AG04450 (cell line): ENCODE results near the gene CAPN12. TPM values are rescaled to one million over a fixed set of nuclear protein-coding genes. Genes with fewer than 3 reads are reported as not detected.

Experiments used
- CTCF ChIA-PET: fragments of 300-600, 350-600 bp; formaldehyde crosslinking; extraction: SDS; loops from one replicate; lab custom pipeline; 2022; ENCODE audit warnings: antibody characterized with exemption, inconsistent platforms; lab: Charles Lee
- POLR2A ChIA-PET: fragments of 350-600 bp; formaldehyde crosslinking; extraction: SDS; loops from one replicate; lab custom pipeline; 2021; ENCODE audit warnings: antibody characterized with exemption, inconsistent platforms; lab: Yijun Ruan, JAX
- DNase-seq: peaks from one replicate; pipeline ENCODE4 v3.0.0-alpha.2; 2011; ENCODE audit warnings: low read depth, low spot score
- H3K27ac ChIP-seq: one replicate; pipeline ENCODE4 v1.5.1; 2012; ENCODE audit warnings: low read depth, low read length, control low read depth
- H3K27me3 ChIP-seq: one replicate; pipeline ENCODE4 v1.6.0; 2012; ENCODE audit warnings: low read length; ENCODE audit not compliant: control insufficient read depth, insufficient read depth
- H3K4me3 ChIP-seq: 2 replicates; pipeline ENCODE4 v1.5.1; 2011; ENCODE audit warnings: mild to moderate bottlenecking, low read depth, low read length, control low read depth
- H3K9me3 ChIP-seq: 2 replicates; pipeline ENCODE4 v1.5.1; 2012; ENCODE audit warnings: low read length; ENCODE audit not compliant: control insufficient read depth, insufficient read depth
- polyA plus RNA-seq: library from polyadenylated mRNA; depleted of rRNA; stranded (reverse); fragments of >200 nt; gene quantifications from 2 replicates; pipeline ENCODE4 v1.2.3, GENCODE V29; 2011
- TF ChIP-seq, protein P1 (sequence below): IDR thresholded peaks from 2 replicates; pipeline ENCODE4 v1.5.1; 2011; ENCODE audit warnings: low read depth, low read length, control low read depth, inconsistent platforms

CAPN12 gene
- polyA plus RNA-seq, 1 experiment, result 0.69 TPM

DNA sequence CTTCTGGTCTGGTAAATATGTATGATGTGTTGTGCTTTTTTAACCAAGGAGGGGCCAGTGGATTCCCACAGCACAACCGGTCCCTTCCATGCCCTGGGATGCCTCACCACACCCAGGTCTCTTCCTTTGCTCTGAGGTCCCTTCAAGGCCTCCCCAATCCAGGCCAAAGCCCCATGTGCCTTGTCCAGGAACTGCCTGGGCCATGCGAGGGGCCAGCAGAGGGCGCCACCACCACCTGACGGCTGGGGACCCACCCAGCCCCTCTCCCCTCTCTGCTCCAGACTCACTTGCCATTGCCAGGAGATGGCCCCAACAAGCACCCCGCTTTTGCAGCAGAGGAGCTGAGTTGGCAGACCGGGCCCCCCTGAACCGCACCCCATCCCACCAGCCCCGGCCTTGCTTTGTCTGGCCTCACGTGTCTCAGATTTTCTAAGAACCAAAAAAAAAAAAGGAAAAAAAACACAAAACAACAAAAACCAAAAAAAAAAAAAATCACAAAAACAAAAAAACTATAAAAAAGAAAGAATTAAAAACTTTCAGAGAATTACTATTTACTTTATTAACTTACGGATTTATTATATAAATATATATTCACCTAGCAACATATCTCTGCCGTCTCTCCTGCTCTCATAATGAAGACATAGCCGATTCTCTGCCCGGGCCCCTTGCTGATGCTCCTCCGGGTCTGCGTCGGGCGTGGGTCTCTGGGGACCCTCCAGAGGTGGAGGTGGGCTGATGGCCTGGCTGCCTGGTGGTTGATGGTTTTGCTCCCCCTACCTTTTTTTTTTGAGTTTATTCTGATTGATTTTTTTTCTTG, 14.4 kb downstream of the CAPN12 start:
- no peak for DNase-seq
- H3K27ac ChIP-seq, result no peak overlapping the region
- CTCF ChIA-PET, result interaction anchor here (0.6 to 1.3 kb wide), 19 partner anchors 10 to 745 kb away, joined by 3 to 7 read pairs (median 3); partner anchors contain the start of genes CAPN12, MRPS12, NFKBIB and SARS2
- no peaks in the 10 kb centered on the region; the same call in 1 of the 2 replicates for H3K9me3 ChIP-seq
- POLR2A ChIA-PET, result interaction anchor here (0.6 kb wide), 1 partner anchor 102 kb away, joined by 3 read pairs; no protein-coding TSS in a partner anchor
- TF ChIP-seq, protein P1, sequence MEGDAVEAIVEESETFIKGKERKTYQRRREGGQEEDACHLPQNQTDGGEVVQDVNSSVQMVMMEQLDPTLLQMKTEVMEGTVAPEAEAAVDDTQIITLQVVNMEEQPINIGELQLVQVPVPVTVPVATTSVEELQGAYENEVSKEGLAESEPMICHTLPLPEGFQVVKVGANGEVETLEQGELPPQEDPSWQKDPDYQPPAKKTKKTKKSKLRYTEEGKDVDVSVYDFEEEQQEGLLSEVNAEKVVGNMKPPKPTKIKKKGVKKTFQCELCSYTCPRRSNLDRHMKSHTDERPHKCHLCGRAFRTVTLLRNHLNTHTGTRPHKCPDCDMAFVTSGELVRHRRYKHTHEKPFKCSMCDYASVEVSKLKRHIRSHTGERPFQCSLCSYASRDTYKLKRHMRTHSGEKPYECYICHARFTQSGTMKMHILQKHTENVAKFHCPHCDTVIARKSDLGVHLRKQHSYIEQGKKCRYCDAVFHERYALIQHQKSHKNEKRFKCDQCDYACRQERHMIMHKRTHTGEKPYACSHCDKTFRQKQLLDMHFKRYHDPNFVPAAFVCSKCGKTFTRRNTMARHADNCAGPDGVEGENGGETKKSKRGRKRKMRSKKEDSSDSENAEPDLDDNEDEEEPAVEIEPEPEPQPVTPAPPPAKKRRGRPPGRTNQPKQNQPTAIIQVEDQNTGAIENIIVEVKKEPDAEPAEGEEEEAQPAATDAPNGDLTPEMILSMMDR, result peak; percentile 80
- H3K4me3 ChIP-seq, result no peak overlapping the region
- no peaks in the 10 kb centered on the region for H3K27me3 ChIP-seq

DNA sequence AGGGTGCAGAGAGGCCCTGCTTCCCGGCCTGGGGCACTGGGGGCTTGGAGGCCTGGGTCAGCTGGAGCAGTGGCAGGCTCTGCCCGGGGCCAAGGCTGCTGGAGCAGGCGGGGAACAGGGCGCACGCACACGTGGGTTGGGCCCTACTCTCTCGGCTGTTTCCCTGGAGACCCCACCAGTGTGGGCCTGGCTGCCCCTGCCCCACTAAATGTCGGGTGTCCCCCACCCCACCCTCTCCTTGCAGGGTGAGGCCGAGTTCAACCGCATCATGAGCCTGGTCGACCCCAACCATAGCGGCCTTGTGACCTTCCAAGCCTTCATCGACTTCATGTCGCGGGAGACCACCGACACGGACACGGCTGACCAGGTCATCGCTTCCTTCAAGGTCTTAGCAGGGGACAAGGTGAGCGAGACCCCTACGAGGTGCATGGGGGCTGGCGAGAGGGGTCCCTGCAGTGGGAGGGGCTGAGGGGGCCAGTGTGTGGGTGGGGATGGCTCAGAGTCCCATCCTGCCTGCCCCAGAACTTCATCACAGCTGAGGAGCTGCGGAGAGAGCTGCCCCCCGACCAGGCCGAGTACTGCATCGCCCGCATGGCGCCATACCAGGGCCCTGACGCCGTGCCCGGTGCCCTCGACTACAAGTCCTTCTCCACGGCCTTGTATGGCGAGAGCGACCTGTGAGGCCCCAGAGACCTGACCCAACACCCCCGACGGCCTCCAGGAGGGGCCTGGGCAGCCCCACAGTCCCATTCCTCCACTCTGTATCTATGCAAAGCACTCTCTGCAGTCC, 15.3 kb downstream of the CAPN12 start:
- Histone ChIP-seq H3K27ac (no peak overlapping the region), H3K27me3 (no peaks in the 10 kb centered on the region), H3K4me3 (no peak overlapping the region), H3K9me3 (no peaks in the 10 kb centered on the region; the same call in 1 of the 2 replicates)
- CTCF ChIA-PET, result interaction anchor here (0.6 to 1.2 kb wide), 2 partner anchors 119 to 140 kb away, joined by 3 to 4 read pairs; no protein-coding TSS in a partner anchor
- no peak for DNase-seq
- TF ChIP-seq, protein P1, result no peak
- POLR2A ChIA-PET, result no interaction called here

GRCh38 chr19:38727868-38728660, 16.2 kb downstream of the CAPN12 start:
- POLR2A ChIA-PET, result no interaction called here
- no peaks in the 10 kb centered on the region for H3K27me3 ChIP-seq
- CTCF ChIA-PET, result interaction anchor here (0.6 to 0.7 kb wide), 2 partner anchors 16 to 141 kb away, joined by 3 read pairs; no protein-coding TSS in a partner anchor
- no peak overlapping the region for H3K27ac ChIP-seq
- H3K4me3 ChIP-seq, result no peak overlapping the region
- TF ChIP-seq, protein P1, result no peak
- no peak for DNase-seq
- no peaks in the 10 kb centered on the region; the same call in 1 of the 2 replicates for H3K9me3 ChIP-seq

DNA sequence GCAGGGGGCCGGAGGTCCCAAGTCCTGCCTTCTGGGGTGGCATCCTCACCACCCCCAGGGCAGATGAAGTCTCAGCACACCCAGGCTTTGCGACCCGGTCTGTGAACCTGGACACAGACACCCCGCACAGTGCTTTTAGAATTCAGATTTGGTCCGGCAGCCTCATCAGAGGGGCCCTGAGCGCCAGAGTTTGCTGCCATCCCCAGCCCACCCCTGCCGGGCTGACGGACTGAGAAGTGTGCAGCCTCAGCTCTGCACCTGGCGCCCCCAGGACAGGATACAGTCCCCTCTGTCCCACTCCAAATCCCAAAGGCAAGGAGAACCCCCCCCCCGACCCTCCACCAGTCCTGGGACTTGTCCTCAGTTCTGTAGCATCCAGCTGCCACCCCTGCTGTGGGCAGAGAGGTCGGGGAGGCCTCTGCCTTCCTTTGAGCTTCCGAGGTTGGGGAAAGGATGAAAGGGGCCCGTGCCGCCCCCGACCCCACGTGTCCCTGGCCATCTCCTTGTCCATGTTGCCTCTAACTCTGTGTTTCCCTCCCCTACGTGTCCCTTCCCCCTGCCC, 16.9 kb downstream of the CAPN12 start:
- TF ChIP-seq, protein P1, result no peak
- Histone ChIP-seq H3K27me3 (no peaks in the 10 kb centered on the region), H3K9me3 (no peaks in the 10 kb centered on the region; the same call in 1 of the 2 replicates), H3K4me3 (no peak overlapping the region), H3K27ac (no peak overlapping the region)
- CTCF ChIA-PET, result no interaction called here
- POLR2A ChIA-PET, result no interaction called here
- DNase-seq, result no peak
